ENCODE results near the gene KNDC1. TPM values are rescaled to one million over a fixed set of nuclear protein-coding genes. Genes with fewer than 3 reads are reported as not detected.

KNDC1 gene
- total and polyA plus RNA-seq, 2 experiments from 2014 or later, result 1.8 to 16.0 TPM

- TF ChIP-seq POLR2AphosphoS5 (IDR thresholded peaks at IDR 0.05; ENCODE audit: low read depth) (no peak), ZNF114 (CRISPR knock-in tag; IDR thresholded peaks at IDR 0.05) (no peak), REST (IDR thresholded peaks at IDR 0.05; ENCODE audit: unreplicated experiment) (no peak), ETS1 (IDR thresholded peaks at IDR 0.05) (no peak), STAT1 (IDR thresholded peaks at IDR 0.05; ENCODE audit: unreplicated experiment) (no peak), ZNF331 (CRISPR knock-in tag; IDR thresholded peaks at IDR 0.05; ENCODE audit: low read depth) (no peak), JUNB (IDR thresholded peaks at IDR 0.05; ENCODE audit: unreplicated experiment) (no peak), EZH2phosphoT487 (IDR thresholded peaks at IDR 0.05; ENCODE audit: unreplicated experiment) (no peak)
Observed at GRCh38 chr10:133143546-133143945, 16.5 kb upstream of the KNDC1 start (continued).

GRCh38 chr10:133144771-133145170 is 15.2 kb upstream of the KNDC1 start:
- H3K4me1 ChIP-seq (ENCODE audit: insufficient read depth), result peaks cover 26% of the 10 kb centered on the region; the same call in 1 of the 2 replicates
- Mint-ChIP-seq H3K4me3 (no peak overlapping the region), H3K4me1 (peaks cover 23% of the 10 kb centered on the region), H3K36me3 (ENCODE audit: low read depth) (peaks cover 25% of the 10 kb centered on the region; the same call in 2 of the 3 replicates), H3K9me3 (peaks cover 30% of the 10 kb centered on the region), H3K27ac (no peak overlapping the region), H3K27me3 (ENCODE audit: insufficient read depth, low read depth, poor library complexity) (peaks cover 8% of the 10 kb centered on the region)
- H3K9me2 ChIP-seq (ENCODE audit: insufficient read depth), result no peaks in the 10 kb centered on the region
- peaks cover 1% of the 10 kb centered on the region; the same call in 1 of the 2 replicates for H3F3A ChIP-seq (replicated peaks; ENCODE audit: low read depth)
- no peak overlapping the region for H2AFZ ChIP-seq
- no peak overlapping the region for H3K27ac ChIP-seq (ENCODE audit: low read depth)
- H3K36me3 ChIP-seq (ENCODE audit: insufficient read depth), result 0 out of 2 replicates have a peak, but pooled peaks cover 5% of the 10 kb centered on the region
- H3K4me3 ChIP-seq, result no peak overlapping the region
- H4K20me1 ChIP-seq (replicated peaks; ENCODE audit: insufficient read depth), result no peaks in the 10 kb centered on the region
- no peaks in the 10 kb centered on the region for H3K79me2 ChIP-seq (replicated peaks; ENCODE audit: insufficient read depth)
- TF ChIP-seq STAT1 (IDR thresholded peaks at IDR 0.05; ENCODE audit: unreplicated experiment), result no peak
- no peak for TF ChIP-seq ETS1 (IDR thresholded peaks at IDR 0.05)
- no peak for TF ChIP-seq NANOG (IDR thresholded peaks at IDR 0.05; ENCODE audit: borderline replicate concordance)
- DNase-seq (ENCODE audit: low spot score), result no peak
- H3K4me2 ChIP-seq, result peak overlapping the region; percentile 55; the same call in 1 of the 2 replicates
- no peaks in the 10 kb centered on the region for H3K27me3 ChIP-seq (ENCODE audit: insufficient read depth)
- no peak for ATAC-seq

Data from GM23338 (cell line).